ENCODE results near the gene EHMT1.

DNA sequence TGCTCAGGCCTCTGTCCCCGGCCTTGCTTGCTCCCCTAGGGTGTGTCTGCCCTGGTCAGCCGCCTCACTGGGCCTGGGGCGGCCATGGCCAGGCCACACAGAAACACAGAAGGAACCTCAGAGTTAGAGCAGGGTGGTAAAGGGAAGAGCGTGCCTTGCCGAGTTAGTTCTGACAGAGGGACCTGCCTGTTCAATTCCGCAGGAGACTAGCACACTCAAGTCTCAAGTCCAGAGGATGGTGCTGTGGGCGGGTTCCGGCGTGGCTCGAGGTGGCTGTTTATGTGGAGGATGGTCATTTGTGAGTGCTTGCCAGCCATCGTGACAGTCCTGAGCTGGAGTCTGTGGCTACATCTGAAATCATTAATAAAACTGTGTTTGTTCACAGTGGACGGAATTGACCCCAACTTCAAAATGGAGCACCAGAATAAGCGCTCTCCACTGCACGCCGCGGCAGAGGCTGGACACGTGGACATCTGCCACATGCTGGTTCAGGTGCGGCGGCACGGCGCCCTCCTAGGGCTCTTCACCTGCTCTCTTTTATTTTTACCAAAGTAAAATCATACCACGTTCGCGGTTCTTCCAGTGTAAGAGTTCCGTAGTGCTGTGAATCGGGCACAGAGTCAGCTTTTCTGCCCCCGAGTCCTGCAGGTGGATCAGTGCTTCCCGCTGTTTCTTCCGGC lies 163.2 kb downstream of the EHMT1 start:
- TF ChIP-seq TAF1 (IDR thresholded peaks at IDR 0.05; ENCODE audit: borderline replicate concordance, low read depth, low read length) (no peak), POLR2A (IDR thresholded peaks at IDR 0.05; ENCODE audit: low read depth, low read length) (no peak)
